Measurements from ENCODE around the gene OLFM4.
"Not testable (repeated sequence)": the region's sequence is repeated elsewhere in the genome, so short reads cannot be mapped to it uniquely, and the experiment has no call there.

Gene OLFM4

GRCh38 chr13:53028637-53029203 lies at the start of gene OLFM4:
TSS of gene OLFM4 (plus strand) at chr13:53028813. CDS start at chr13:53028837, 24 bp downstream.
- no peak for DNase-seq

GRCh38 chr13:52978989-52979388 lies 49.6 kb upstream of the OLFM4 start:
- no peak for DNase-seq

GRCh38 chr13:52980695-52981094 lies 47.9 kb upstream of the OLFM4 start:
- no peak for DNase-seq

GRCh38 chr13:52983836-52984235 lies 44.8 kb upstream of the OLFM4 start:
- DNase-seq: no peak

GRCh38 chr13:52984881-52985363 lies 43.7 kb upstream of the OLFM4 start:
- no peak for DNase-seq

GRCh38 chr13:52991344-52992020 lies 37.1 kb upstream of the OLFM4 start:
- no peak for DNase-seq

GRCh38 chr13:52992110-52992509 lies 36.5 kb upstream of the OLFM4 start:
- no peak for DNase-seq

GRCh38 chr13:52994051-52994450 lies 34.6 kb upstream of the OLFM4 start:
- DNase-seq: no peak

- no peak for DNase-seq
These were observed 33.7 kb upstream of the OLFM4 start for GRCh38 chr13:52994865-52995264.

GRCh38 chr13:52995946-52996345 lies 32.7 kb upstream of the OLFM4 start:
- no peak for DNase-seq

GRCh38 chr13:52997951-52998876 lies 30.4 kb upstream of the OLFM4 start:
- no peak for DNase-seq

- no peak for DNase-seq
These were observed 29.4 kb upstream of the OLFM4 start for GRCh38 chr13:52999093-52999696.

GRCh38 chr13:53001444-53002225 lies 27.0 kb upstream of the OLFM4 start:
- no peak for DNase-seq

- DNase-seq: no peak
These were observed 24.0 kb upstream of the OLFM4 start for GRCh38 chr13:53004573-53004972.

- no peak for DNase-seq
These were observed 23.0 kb upstream of the OLFM4 start for GRCh38 chr13:53005626-53006025.

- no peak for DNase-seq
These were observed 20.7 kb upstream of the OLFM4 start for GRCh38 chr13:53007872-53008271.

GRCh38 chr13:53010374-53011105 lies 18.1 kb upstream of the OLFM4 start:
- no peak for DNase-seq

- DNase-seq: no peak
These were observed 15.9 kb upstream of the OLFM4 start for GRCh38 chr13:53012707-53013106.

GRCh38 chr13:53013113-53013512 lies 15.5 kb upstream of the OLFM4 start:
- no peak for DNase-seq

GRCh38 chr13:53014018-53014417 lies 14.6 kb upstream of the OLFM4 start:
- not testable (repeated sequence) for DNase-seq
